Upper lobe of right lung (tissue), 1 donor: ENCODE data around the gene IFFO2. TPM values are rescaled to one million over a fixed set of nuclear protein-coding genes. Genes with fewer than 3 reads are reported as not detected.

ENCODE experiments used
- ATAC-seq: fragments of 200-7000 bp; cut with Tn5 transposase; one replicate; pipeline ENCODE4 v1.9.1; 2020; ENCODE audit warnings: mild to moderate bottlenecking, moderate library complexity
- DNase-seq: peaks from one replicate; pipeline ENCODE4 v3.0.0-alpha.2; 2020
- H3K27ac ChIP-seq: fragments of 200-600 bp; one replicate; pipeline ENCODE4 v1.8.0; 2022
- H3K27me3 ChIP-seq: fragments of 200-600 bp; one replicate; pipeline ENCODE4 v1.8.0; 2022; ENCODE audit warnings: mild to moderate bottlenecking
- H3K36me3 ChIP-seq: fragments of 200-600 bp; one replicate; pipeline ENCODE4 v1.8.0; 2022
- H3K4me1 ChIP-seq: fragments of 200-600 bp; one replicate; pipeline ENCODE4 v1.8.0; 2022
- H3K4me3 ChIP-seq: fragments of 200-600 bp; one replicate; pipeline ENCODE4 v1.8.0; 2022; ENCODE audit warnings: mild to moderate bottlenecking
- H3K9me3 ChIP-seq: fragments of 200-600 bp; one replicate; pipeline ENCODE4 v1.8.0; 2022
- CTCF ChIP-seq: fragments of 200-600 bp; IDR thresholded peaks from one replicate; pipeline ENCODE4 v1.8.0; 2022; ENCODE audit warnings: antibody characterized with exemption
- intact Hi-C: fragments of 100-400 bp; cut with DNase I; formaldehyde crosslinking; loops from one replicate; pipeline ENCODE4 v1.11.0; 2022
- total RNA-seq: library from RNA; stranded (reverse); fragmentation: NEBNext Ultra II Directional; extraction: Animal tissue kit (Norgen Biotek cat#: 25700); gene quantifications from one replicate; pipeline ENCODE4 v1.2.1, GENCODE V29; 2021
- donor health status: DM: no; HTN: yes; CAD: no; lungs with severe emphysema.

IFFO2 gene
- total RNA-seq, 1 donor from 2014 or later = 15.4 TPM

- intact Hi-C loops = no loop called here
- no peaks in the 10 kb centered on the region for H3K27me3 ChIP-seq
- no peak for TF ChIP-seq CTCF
- ATAC-seq (no peak), DNase-seq (no peak)
- no peak overlapping the region for H3K4me3 ChIP-seq
- no peak overlapping the region for H3K27ac ChIP-seq
- H3K4me1 ChIP-seq = no peaks in the 10 kb centered on the region
- H3K9me3 ChIP-seq = no peaks in the 10 kb centered on the region
- H3K36me3 ChIP-seq = no peaks in the 10 kb centered on the region
Observed at GRCh38 chr1:18868354-18868753, 88.1 kb downstream of the IFFO2 start.

- Histone ChIP-seq H3K27ac (no peak overlapping the region), H3K36me3 (no peaks in the 10 kb centered on the region), H3K4me1 (no peaks in the 10 kb centered on the region), H3K27me3 (no peaks in the 10 kb centered on the region), H3K9me3 (no peaks in the 10 kb centered on the region), H3K4me3 (no peak overlapping the region)
- ATAC-seq = no peak
- DNase-seq = no peak
- intact Hi-C loops = no loop called here
- TF ChIP-seq CTCF = no peak
Observed at GRCh38 chr1:18866846-18867245, 89.6 kb downstream of the IFFO2 start.

DNA sequence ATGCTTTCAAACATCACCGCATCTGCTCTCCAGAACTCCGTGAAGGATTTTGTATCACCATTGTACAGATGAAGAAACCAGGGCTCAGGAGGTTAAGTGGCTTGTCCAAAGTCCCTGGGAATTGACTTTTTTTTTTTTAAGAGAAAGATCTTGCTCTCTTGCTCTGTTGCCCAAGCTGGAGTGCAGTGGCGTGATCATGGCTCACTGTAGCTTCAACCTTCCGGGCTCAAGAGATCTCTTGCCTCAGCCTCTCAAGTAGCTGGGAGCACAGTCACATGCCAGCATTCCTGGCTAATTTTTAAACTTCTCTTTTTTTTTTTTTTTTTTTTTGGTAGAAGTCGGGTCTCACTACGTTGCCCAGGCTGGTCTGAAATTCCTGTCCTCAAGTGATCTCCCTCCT is 90.2 kb downstream of the IFFO2 start:
- peak; percentile 78 for DNase-seq
- Histone ChIP-seq H3K27me3 (no peaks in the 10 kb centered on the region), H3K36me3 (no peaks in the 10 kb centered on the region), H3K4me1 (no peaks in the 10 kb centered on the region), H3K27ac (no peak overlapping the region), H3K4me3 (no peak overlapping the region), H3K9me3 (no peaks in the 10 kb centered on the region)
- TF ChIP-seq CTCF = no peak
- intact Hi-C loops = no loop called here
- ATAC-seq = peak; percentile 27

- Histone ChIP-seq H3K9me3 (no peaks in the 10 kb centered on the region), H3K27ac (no peak overlapping the region), H3K4me1 (no peaks in the 10 kb centered on the region), H3K27me3 (no peaks in the 10 kb centered on the region), H3K36me3 (no peaks in the 10 kb centered on the region), H3K4me3 (no peak overlapping the region)
- no peak for TF ChIP-seq CTCF
- no peak for DNase-seq
- no peak for ATAC-seq
- intact Hi-C loops = no loop called here
Observed at GRCh38 chr1:18865176-18865575, 91.3 kb downstream of the IFFO2 start.

DNA sequence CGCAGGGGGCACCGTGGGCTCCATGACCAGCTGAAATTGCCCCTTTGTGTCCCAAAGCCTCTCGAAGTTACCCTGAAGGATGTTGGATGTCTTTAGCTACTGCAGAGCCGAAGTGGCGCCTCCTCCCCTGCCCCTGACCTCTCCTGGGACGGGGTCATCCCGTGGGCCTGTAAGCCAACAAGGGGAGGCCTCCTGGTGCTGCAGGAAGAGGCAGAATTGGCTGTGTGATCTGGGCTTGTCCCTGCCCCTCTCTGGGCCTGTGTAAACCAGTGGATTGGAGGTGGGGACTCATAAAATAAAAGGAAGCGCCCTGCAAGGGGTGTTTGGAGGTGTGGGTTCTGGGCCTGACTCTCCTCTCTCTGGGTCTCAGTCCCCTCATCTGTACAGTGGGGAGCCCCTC is 94.9 kb downstream of the IFFO2 start:
- Histone ChIP-seq H3K27ac (no peak overlapping the region), H3K9me3 (no peaks in the 10 kb centered on the region), H3K36me3 (no peaks in the 10 kb centered on the region), H3K4me1 (no peaks in the 10 kb centered on the region), H3K27me3 (no peaks in the 10 kb centered on the region), H3K4me3 (no peak overlapping the region)
- TF ChIP-seq CTCF = no peak
- DNase-seq (no peak), ATAC-seq (no peak)
- intact Hi-C loops = no loop called here

DNA sequence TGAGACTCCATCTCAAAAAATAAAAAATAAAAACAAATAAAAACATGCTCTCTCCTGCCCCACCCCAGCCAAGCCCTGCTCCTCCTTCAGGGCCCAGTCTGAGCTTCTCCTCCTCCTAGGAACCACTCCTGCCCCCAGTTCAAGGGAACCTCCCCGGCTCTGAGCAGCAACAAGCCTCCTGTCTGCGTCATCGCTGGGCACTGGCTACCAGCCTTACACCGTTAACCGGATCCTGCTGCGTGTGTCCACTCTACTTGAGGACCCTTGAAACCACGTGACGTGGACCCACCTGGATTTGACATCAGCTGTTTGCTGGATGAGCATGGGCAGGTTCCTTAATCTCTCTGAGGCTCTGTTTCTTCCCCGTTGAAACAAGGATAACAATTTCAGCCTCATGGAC is 95.4 kb downstream of the IFFO2 start:
- no peaks in the 10 kb centered on the region for H3K36me3 ChIP-seq
- no peaks in the 10 kb centered on the region for H3K4me1 ChIP-seq
- no peak for DNase-seq
- no peak for ATAC-seq
- intact Hi-C loops = no loop called here
- no peaks in the 10 kb centered on the region for H3K9me3 ChIP-seq
- no peaks in the 10 kb centered on the region for H3K27me3 ChIP-seq
- no peak overlapping the region for H3K4me3 ChIP-seq
- H3K27ac ChIP-seq = no peak overlapping the region
- no peak for TF ChIP-seq CTCF
